ENCODE results near the gene COL28A1. TPM values are rescaled to one million over a fixed set of nuclear protein-coding genes. Genes with fewer than 3 reads are reported as not detected.

COL28A1 gene
- total RNA-seq, 1 experiment from 2014 or later: 0.81 TPM

GRCh38 chr7:7510794-7511193 is 24.9 kb downstream of the COL28A1 start (continued):
- TF ChIP-seq ATF2 (CRISPR knock-in tag; IDR thresholded peaks at IDR 0.05; ENCODE audit: borderline replicate concordance, low read depth) (no peak), HMGA2 (CRISPR knock-in tag; IDR thresholded peaks at IDR 0.05) (no peak)

GRCh38 chr7:7505915-7506314 is 29.8 kb downstream of the COL28A1 start:
- H3K27ac Mint-ChIP-seq: no peak overlapping the region
- ATAC-seq: no peak

GRCh38 chr7:7504910-7505704 is 30.6 kb downstream of the COL28A1 start:
- DNase-seq (ENCODE audit: low spot score): no peak
- Mint-ChIP-seq H3K36me3 (no peaks in the 10 kb centered on the region), H3K4me1 (peaks cover 7% of the 10 kb centered on the region; the same call in 1 of the 2 replicates), H3K9me3 (peaks cover 9% of the 10 kb centered on the region), H3K27me3 (ENCODE audit: low read depth) (no peaks in the 10 kb centered on the region), H3K27ac (no peak overlapping the region), H3K4me3 (no peak overlapping the region)
- CTCF ChIA-PET: no interaction called here
- POLR2A ChIA-PET: no interaction called here
- no peak for ATAC-seq
- TF ChIP-seq ATF1 (CRISPR knock-in tag; IDR thresholded peaks at IDR 0.05) (no peak), GABPB1 (CRISPR knock-in tag; IDR thresholded peaks at IDR 0.05) (no peak), TP53 (CRISPR knock-in tag; IDR thresholded peaks at IDR 0.05) (no peak), SMAD3 (CRISPR knock-in tag; IDR thresholded peaks at IDR 0.05; ENCODE audit: borderline replicate concordance) (no peak), EMX1 (CRISPR knock-in tag; IDR thresholded peaks at IDR 0.05) (no peak), ZSCAN18 (CRISPR knock-in tag; IDR thresholded peaks at IDR 0.05) (no peak), GRHL2 (CRISPR knock-in tag; IDR thresholded peaks at IDR 0.05; ENCODE audit: insufficient replicate concordance, severe bottlenecking) (no peak), E2F4 (CRISPR knock-in tag; IDR thresholded peaks at IDR 0.05; ENCODE audit: borderline replicate concordance, low read depth) (no peak), ATF2 (CRISPR knock-in tag; IDR thresholded peaks at IDR 0.05; ENCODE audit: borderline replicate concordance, low read depth) (no peak), CREB1 (CRISPR knock-in tag; IDR thresholded peaks at IDR 0.05) (no peak)

More at GRCh38 chr7:7505915-7506314, 29.8 kb downstream of the COL28A1 start:
- ChIA-PET CTCF (no interaction called here), POLR2A (no interaction called here)
- Mint-ChIP-seq H3K4me3 (no peak overlapping the region), H3K4me1 (peaks cover 7% of the 10 kb centered on the region; the same call in 1 of the 2 replicates), H3K36me3 (no peaks in the 10 kb centered on the region), H3K27me3 (ENCODE audit: low read depth) (no peaks in the 10 kb centered on the region), H3K9me3 (peaks cover 6% of the 10 kb centered on the region)
- DNase-seq (ENCODE audit: low spot score): no peak
- TF ChIP-seq ERG (CRISPR knock-in tag; IDR thresholded peaks at IDR 0.05) (no peak), MAX (CRISPR knock-in tag; IDR thresholded peaks at IDR 0.05) (no peak), ESRRA (CRISPR knock-in tag; IDR thresholded peaks at IDR 0.05; ENCODE audit: borderline replicate concordance) (no peak), ETV6 (CRISPR knock-in tag; IDR thresholded peaks at IDR 0.05) (no peak), NR3C1 (CRISPR knock-in tag; conservative IDR thresholded peaks at IDR 0.05; ENCODE audit: low read depth) (no peak), ZBTB43 (CRISPR knock-in tag; IDR thresholded peaks at IDR 0.05) (no peak), E2F4 (CRISPR knock-in tag; IDR thresholded peaks at IDR 0.05; ENCODE audit: borderline replicate concordance, low read depth) (no peak), ZNF671 (CRISPR knock-in tag; IDR thresholded peaks at IDR 0.05) (no peak)
